Activated CD4-positive, alpha-beta T cell treated with anti-CD3 and anti-CD28 coated beads, Interleukin-2, amount 50 U/mL, for 1 hour (primary cell): ENCODE results near the gene LSM10.

Experiments used
- DNase-seq: peaks from one replicate; pipeline ENCODE4 v3.0.0-alpha.2; 2020

LSM10 gene

DNA sequence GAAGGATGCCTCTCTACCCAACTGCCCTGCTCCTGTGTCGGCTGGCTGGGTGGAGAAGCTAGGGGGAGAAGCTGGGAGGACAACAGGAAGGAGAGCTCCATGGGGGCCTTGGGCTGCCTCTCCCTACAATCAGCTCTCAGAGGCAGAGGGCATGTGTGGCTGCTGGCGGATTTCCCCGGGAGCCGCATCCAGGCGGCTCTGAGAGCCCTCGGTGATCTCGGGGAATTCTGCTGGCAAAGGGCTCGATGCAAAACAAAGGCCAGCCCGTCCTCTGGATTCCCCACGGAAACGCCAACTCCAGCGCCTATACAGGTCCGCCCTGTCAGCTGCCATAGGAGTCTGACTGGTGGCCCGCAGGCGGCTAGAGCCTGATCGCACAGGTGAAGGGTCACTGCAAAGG lies 47.9 kb downstream of the LSM10 start:
- DNase-seq, result no peak

DNA sequence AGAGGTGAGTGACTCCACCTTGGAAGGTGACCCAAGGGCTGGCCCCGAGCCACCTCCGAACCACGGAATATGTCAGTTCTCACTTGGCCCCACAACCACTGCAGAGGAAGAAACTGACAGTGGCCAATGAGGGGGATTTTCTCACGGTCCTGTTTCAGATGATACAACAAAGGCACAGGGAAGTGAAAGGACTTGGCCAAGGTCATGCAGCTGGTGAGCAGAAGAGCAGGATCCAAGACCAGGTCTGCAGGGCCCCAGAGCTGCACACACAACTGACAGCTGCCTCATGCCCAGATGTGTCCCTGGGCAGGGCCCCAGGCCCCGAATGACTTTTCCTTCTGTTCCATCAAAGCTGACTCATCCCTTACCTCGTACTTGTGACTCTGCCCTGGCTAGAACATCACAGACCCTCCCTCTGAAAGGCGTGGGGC lies 48.5 kb downstream of the LSM10 start:
- no peak for DNase-seq

DNA sequence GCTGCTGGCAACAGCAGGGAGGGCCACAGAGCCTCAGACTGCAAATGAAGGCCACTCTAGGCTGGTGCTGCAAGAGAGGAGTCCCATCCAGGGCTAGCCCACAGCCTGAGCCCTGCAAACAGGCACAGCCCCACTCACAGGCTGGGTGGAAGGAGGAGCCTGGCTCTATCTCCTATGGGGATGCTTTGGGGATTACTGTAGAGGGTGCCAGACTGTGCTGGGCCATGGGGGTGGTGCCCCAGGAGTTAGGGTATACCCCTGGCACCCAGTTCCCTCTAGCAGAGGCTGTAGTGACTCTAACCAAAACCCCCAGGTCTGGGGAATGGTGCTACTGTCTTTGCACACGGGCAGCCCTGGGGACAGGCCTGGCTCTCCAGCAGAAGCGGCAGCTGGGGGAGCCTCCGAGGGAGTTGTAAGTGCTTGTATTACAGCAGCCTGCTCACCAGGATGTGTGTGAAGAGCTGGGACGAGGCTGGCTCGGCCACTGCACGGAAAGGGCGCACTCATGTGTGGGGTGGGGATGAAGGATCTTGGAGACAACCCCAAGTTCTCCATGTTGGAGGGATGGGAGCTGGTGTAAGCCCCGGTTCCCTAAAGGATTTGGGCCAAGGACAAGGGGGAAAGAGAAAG lies 50.9 kb downstream of the LSM10 start:
- DNase-seq, result no peak

DNA sequence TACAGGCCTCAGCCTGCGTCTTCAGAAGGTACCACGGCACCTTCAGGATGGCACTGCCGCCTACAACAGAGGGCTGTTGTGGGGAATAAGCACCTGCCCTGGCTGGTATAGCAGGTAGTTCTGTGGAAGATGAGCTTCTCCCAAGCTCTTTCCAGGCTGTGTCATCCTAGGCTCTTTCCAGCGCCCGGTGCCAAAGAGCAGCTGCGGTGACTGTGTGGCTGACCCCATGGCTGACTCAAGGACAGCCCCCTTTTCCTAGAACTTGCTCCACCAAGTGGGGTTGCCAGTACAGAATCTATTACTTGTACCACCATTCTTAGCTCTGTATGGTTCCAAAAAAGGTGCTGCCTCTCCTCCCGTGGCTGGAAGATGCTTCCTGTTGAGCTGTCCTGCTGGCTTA lies 52.4 kb downstream of the LSM10 start:
- DNase-seq, result no peak

GRCh38 chr1:36344395-36344680 lies 53.4 kb downstream of the LSM10 start:
- DNase-seq, result no peak

- DNase-seq, result no peak
Observed at GRCh38 chr1:36343651-36344394, 53.9 kb downstream of the LSM10 start.
